ENCODE data around the gene ZBTB7C. TPM values are rescaled to one million over a fixed set of nuclear protein-coding genes. Genes with fewer than 3 reads are reported as not detected.

The ZBTB7C gene
- total RNA-seq, 4 donors from 2014 or later, result 26.0 to 50.6 (median 46.2) TPM

DNA sequence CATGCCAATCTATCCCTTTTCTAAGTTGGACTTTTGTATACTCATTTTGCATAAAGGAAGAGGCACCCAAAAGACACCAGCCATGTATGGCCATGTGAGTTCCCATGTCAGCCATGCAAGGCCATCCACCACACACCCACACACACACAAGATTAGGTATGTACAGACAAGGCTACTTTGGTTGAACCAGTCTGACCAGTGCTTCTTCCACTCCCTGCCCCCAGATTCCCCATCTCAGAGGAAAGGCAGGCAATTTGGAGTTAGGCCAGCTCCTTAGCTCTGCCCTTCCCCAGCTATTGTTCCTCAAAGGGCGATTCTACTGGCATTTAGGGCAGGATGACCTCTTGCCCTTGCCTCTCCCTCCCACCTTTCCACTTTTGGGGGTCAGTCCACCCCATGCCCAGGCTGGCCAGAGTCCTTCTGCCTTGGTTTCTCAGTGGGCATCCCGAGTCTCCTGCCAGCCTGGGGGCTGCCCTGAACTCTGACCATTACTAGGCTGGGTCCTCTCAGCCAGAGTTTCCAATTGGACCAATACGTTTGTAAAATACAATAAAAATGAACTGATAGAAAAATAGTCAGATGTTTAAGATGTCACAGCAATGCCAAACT is 101.1 kb downstream of the ZBTB7C start:
- Histone ChIP-seq H3K9me3 (no peaks in the 10 kb centered on the region), H3K27ac (no peak overlapping the region), H3K27me3 (no peaks in the 10 kb centered on the region), H3K4me3 (no peak overlapping the region), H3K36me3 (no peaks in the 10 kb centered on the region), H3K4me1 (peaks cover 8% of the 10 kb centered on the region)
- WGBS, result 62% methylated on average over 3 of the region's 3 CpGs
- peak in 1 of 2 donors; percentile 25 for DNase-seq (ENCODE audit: low spot score in 2 of 2)
- TF ChIP-seq POLR2AphosphoS5 (IDR thresholded peaks at IDR 0.05) (no peak), POLR2A (IDR thresholded peaks at IDR 0.05) (no peak), EP300 (IDR thresholded peaks at IDR 0.05) (no peak)
- TF ChIP-seq, protein P1, sequence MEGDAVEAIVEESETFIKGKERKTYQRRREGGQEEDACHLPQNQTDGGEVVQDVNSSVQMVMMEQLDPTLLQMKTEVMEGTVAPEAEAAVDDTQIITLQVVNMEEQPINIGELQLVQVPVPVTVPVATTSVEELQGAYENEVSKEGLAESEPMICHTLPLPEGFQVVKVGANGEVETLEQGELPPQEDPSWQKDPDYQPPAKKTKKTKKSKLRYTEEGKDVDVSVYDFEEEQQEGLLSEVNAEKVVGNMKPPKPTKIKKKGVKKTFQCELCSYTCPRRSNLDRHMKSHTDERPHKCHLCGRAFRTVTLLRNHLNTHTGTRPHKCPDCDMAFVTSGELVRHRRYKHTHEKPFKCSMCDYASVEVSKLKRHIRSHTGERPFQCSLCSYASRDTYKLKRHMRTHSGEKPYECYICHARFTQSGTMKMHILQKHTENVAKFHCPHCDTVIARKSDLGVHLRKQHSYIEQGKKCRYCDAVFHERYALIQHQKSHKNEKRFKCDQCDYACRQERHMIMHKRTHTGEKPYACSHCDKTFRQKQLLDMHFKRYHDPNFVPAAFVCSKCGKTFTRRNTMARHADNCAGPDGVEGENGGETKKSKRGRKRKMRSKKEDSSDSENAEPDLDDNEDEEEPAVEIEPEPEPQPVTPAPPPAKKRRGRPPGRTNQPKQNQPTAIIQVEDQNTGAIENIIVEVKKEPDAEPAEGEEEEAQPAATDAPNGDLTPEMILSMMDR (IDR thresholded peaks at IDR 0.05), result no peak

DNA sequence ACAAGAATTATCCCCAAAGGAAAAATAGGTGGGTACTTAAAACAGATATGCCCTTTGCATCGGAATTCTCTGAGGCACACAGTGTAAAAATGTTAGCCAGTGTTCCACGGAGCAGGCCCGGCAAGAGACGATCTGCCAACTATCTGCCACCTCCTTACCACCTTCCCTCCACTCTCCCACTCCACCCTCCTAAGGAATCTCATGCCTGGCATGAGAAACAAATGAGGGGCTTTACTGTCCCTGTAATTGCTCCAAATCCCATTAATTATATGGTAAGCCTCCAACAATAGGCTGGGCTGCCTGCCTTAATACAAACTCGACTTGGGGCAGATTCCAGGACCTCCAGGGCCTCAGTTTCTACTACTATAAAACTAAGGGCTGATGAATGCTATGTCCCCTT is 102.3 kb downstream of the ZBTB7C start:
- peak; percentile 2 to 45 for DNase-seq (ENCODE audit: low spot score in 2 of 2)
- no peak overlapping the region for H3K27ac ChIP-seq
- no peaks in the 10 kb centered on the region for H3K9me3 ChIP-seq
- H3K36me3 ChIP-seq, result no peaks in the 10 kb centered on the region
- WGBS, result 50% methylated on average over 5 of the region's 5 CpGs
- no peaks in the 10 kb centered on the region for H3K27me3 ChIP-seq
- no peak overlapping the region for H3K4me3 ChIP-seq
- peaks cover 8% of the 10 kb centered on the region for H3K4me1 ChIP-seq
- TF ChIP-seq EP300 (IDR thresholded peaks at IDR 0.05) (no peak), POLR2AphosphoS5 (IDR thresholded peaks at IDR 0.05) (no peak), POLR2A (IDR thresholded peaks at IDR 0.05) (no peak)
- TF ChIP-seq, protein P1 (IDR thresholded peaks at IDR 0.05), result no peak

DNA sequence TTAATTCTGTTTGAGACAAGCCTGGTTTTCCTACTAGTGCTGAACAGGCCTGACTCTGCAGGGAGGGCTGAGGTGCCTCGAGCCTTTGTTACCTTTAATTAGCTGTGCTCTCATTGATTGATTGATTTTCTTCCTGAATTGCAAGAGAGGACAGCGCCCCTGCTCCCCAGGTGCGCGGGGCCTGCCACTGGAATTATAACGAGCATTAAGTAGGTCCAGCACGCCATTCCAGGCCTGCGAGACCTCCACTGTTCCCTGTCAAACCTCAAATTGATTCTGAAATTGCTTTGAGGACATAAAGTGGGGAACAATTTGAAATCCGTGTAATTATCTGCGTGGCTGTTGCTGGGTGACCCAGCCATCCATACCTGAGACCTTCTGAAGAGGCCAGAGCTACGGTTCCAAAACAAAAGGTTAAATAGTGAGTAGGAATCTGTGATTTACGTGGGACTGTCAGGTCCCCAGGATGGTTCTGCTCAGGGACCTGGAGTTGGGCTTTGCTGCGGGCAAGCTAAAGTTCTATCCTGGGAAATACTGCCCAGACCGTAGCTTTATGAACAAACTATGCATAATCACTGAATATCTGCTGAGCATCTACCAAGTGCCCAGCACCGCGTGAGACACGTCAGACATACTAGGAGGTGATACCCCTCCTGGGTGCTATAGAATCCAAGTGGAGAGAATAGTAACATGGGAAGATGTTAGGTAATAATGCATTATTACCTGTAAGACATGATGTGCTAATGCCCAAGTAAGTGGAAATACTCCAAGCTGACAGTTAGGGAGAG is 104.1 kb downstream of the ZBTB7C start:
- no peak overlapping the region for H3K27ac ChIP-seq
- H3K9me3 ChIP-seq, result no peaks in the 10 kb centered on the region
- DNase-seq (ENCODE audit: low spot score in 2 of 2), result peak; percentile 24 to 49
- H3K36me3 ChIP-seq, result no peaks in the 10 kb centered on the region
- H3K4me3 ChIP-seq, result no peak overlapping the region
- WGBS, result 91% methylated on average over 16 of the region's 16 CpGs
- TF ChIP-seq, protein P1 (IDR thresholded peaks at IDR 0.05), result no peak
- no peak for TF ChIP-seq EP300 (IDR thresholded peaks at IDR 0.05)
- no peak for TF ChIP-seq POLR2A (IDR thresholded peaks at IDR 0.05)
- peaks cover 17% of the 10 kb centered on the region for H3K4me1 ChIP-seq
- no peaks in the 10 kb centered on the region for H3K27me3 ChIP-seq

DNA sequence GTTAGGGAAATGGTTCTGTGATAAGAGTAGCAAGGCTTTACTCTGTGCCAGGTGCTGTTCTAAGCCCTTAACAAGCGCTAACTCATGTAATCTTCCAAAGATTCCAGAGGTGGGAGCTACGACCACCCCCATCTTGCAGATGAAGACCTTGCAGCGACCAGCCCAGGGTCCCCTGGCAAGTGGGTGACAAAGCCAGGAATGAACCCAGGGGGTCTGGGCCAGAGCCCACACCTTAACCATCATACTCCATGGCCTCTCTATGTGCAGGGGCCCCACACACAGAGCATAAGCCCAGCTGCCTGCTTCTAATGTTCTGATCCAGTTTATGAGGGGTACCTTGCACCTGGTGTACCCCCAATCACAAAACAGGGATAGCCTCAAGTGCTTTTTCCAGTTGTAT is 105.3 kb downstream of the ZBTB7C start:
- peak; percentile 16 to 55 for DNase-seq (ENCODE audit: low spot score in 2 of 2)
- Histone ChIP-seq H3K27me3 (no peaks in the 10 kb centered on the region), H3K27ac (no peak overlapping the region), H3K4me1 (peaks cover 17% of the 10 kb centered on the region), H3K9me3 (no peaks in the 10 kb centered on the region), H3K4me3 (no peak overlapping the region), H3K36me3 (no peaks in the 10 kb centered on the region)
- TF ChIP-seq POLR2AphosphoS5 (IDR thresholded peaks at IDR 0.05) (no peak), EP300 (IDR thresholded peaks at IDR 0.05) (no peak), POLR2A (IDR thresholded peaks at IDR 0.05) (no peak)
- TF ChIP-seq, protein P1 (IDR thresholded peaks at IDR 0.05), result no peak
- WGBS, result 92% methylated on average over 3 of the region's 3 CpGs

DNA sequence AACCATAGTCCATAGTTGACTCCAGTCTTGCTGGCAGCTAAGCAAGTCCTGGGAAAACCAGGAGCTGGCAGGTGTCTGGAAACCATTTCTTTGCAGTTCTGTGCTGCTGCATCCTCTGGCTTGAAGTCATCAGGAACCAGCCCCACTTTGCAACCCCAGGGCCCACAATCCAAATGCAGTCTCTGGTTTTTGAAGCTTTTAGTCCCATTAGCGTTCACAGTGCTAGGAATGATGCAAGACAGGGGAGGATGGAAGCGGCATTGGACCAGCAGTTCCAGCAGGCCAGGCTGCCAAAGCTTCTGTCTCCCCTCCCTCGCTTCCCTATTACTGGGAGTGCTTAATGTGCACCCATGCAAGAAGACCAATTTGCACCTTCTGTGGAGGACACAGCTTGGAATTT is 106.4 kb downstream of the ZBTB7C start:
- Histone ChIP-seq H3K9me3 (no peaks in the 10 kb centered on the region), H3K36me3 (no peaks in the 10 kb centered on the region), H3K4me1 (peaks cover 9% of the 10 kb centered on the region), H3K27me3 (no peaks in the 10 kb centered on the region), H3K27ac (no peak overlapping the region), H3K4me3 (no peak overlapping the region)
- TF ChIP-seq POLR2A (IDR thresholded peaks at IDR 0.05) (no peak), EP300 (IDR thresholded peaks at IDR 0.05) (no peak), POLR2AphosphoS5 (IDR thresholded peaks at IDR 0.05) (no peak)
- TF ChIP-seq, protein P1 (IDR thresholded peaks at IDR 0.05), result no peak
- DNase-seq (ENCODE audit: low spot score in 2 of 2), result peak in 1 of 2 donors; percentile 5
- WGBS, result 88% methylated on average over 3 of the region's 3 CpGs
